HG02763 (cell line): ENCODE measurements around the gene INF2.

ENCODE experiments used
- ATAC-seq: cut with Tn5 transposase; IDR thresholded peaks from one replicate; pipeline ENCODE4 v1.9.1; 2021; ENCODE audit warnings: mild to moderate bottlenecking, moderate library complexity; ENCODE audit not compliant: unreplicated experiment

INF2 gene

DNA sequence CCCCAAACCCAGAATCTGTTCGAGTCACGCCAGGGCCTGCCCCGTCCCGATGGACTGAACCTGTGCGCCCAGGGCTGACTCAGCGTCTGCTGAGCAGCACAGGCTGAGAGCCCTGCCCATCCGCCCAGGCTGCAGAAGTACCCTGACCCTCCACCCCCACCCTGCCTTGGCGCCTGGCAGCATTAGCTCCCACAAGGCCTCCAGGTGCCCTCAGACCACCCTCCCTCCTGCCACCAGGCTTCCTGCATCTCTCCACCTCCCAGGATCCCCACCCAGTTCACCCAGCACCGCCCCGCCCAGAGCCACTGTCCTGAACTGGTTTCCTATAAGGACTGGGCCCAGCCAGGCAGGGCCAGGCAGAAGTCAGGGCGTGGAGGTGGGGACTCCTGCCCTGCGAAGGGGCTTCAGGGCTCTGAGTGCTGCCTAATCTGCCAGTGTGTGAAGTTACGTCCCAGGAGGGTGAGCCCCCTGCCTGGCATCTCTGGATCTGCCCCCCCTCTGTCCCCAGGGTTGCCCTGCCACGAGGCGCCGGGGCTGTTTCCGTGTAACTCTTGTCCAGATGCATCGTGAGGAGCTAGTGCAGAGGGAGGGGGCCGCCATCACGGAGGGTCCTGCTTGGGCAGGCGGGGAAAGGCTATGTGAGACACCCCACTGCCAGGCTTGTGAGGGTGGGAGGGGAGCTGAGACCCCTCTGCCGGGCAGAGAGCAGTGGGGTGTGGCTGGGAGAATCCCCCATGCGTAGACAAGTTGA, 43.7 kb downstream of the INF2 start:
- no peak for ATAC-seq

DNA sequence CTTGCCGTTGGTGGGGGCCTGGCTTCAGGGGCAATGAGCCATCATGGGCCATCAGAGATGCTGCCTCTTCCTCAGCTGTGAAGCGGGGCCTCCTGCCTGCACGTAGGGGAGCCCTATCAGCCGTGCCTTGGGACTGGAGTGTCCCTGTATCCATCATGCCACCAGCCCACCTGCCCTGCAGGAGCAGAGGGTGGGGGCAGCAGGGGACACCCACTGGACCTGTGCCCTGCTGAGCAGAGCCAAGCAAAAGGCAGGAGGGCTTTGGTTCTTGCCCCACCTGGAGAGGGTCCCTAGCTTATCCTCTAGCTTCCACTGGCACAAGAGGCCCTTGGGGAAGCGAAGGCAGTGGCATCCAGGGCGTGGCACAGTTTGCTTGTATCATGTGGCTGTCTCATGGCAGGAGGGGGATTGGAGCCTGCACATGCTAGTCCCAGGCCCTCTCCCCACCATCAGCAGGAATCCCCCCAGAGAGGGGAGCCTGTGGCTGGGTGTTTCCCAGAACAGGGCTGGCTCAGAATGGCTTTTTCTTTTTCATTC, 44.7 kb downstream of the INF2 start:
- no peak for ATAC-seq

DNA sequence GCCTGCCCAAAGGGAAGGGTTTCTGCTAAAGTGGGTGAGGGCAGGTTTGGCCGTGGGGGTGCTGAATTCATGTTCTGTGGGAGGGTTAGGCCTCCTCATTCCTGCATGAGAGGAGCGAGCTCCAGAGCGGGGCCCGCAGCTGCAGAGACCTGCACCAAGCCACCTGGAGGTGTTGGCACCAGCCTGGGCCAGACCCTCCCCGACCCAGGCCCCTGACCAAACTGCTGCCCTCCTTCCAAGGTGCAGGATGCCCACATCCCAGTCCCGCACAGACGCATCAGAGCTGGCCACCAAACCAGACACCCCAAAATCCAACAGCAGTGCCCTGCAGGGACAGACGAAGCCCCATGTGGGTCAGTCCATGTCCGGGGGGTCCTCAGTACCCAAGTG, 45.2 kb downstream of the INF2 start:
- no peak for ATAC-seq

DNA sequence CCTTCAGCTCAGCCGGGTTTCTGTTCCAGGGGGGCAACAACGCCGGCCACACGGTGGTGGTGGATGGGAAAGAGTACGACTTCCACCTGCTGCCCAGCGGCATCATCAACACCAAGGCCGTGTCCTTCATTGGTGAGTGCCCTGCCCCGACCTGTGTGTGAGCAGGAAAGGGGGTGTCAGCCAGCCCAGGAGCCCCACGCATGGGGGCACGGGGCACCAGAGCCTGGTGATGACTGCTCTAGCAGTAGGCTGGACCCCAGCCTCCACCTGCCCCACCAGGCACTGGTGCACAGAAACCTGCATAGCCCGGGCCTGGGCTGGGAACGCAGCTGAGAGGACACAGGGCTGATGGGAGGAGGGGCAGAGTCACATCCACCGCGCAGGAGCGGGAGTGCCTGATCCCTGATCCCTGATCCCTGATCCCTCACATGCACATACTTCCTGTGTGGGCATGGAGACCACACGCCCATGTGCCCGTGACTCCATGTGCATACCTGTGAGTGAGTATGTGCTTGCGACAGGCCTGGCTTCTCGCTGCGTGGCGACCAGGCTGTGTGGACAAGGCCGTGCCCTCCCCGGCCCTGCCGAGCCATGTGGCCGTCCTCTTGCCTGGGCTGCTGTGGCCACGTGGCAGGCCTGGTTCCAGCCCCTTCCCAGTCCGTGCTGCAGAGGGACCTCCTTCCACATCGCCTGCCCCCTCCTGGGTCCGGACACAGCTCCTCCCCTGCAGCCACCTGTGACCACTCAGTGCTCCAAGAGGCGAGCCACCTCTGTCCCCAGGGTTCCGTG, 45.8 kb downstream of the INF2 start:
- ATAC-seq, result no peak

DNA sequence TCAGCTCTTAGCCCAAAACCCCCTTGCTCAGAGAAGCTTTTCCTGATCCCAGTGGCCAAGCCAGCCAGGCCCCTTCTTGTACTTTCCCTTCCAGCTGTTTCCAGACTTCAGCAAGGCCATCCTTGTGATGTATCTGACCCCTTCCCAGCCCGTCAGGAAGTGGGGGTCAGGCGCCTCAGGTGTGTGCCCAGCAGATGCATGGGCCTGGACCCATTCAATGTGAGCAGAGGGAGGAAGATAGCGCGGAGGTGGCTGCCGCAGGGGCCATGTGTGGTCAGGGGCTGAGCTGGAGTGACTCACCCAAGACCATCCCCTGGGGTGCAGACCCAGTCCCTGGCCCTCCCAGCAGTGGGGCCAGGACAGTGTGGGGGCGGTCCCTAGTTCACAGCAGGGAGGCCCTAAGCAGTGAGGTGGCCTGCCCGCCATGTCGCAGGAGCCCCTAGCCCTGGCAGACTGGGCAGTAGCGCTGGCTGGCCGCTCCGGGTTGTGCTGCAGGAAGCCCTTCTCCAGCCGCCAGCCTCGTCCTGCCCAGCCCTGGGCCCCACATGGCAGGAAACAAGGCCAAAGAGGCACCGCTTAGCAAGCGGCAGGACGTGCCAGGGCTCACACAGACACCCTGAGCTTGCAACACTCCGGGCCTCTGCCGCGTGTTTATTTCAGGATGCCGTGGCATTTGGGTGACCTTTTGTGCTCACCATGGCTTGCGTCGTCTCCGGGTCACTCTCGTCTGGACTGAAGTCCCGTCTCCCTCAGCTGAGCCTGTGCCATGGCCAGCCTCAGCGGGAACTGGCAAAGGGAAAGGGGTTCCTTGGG, 46.6 kb downstream of the INF2 start:
- no peak for ATAC-seq

DNA sequence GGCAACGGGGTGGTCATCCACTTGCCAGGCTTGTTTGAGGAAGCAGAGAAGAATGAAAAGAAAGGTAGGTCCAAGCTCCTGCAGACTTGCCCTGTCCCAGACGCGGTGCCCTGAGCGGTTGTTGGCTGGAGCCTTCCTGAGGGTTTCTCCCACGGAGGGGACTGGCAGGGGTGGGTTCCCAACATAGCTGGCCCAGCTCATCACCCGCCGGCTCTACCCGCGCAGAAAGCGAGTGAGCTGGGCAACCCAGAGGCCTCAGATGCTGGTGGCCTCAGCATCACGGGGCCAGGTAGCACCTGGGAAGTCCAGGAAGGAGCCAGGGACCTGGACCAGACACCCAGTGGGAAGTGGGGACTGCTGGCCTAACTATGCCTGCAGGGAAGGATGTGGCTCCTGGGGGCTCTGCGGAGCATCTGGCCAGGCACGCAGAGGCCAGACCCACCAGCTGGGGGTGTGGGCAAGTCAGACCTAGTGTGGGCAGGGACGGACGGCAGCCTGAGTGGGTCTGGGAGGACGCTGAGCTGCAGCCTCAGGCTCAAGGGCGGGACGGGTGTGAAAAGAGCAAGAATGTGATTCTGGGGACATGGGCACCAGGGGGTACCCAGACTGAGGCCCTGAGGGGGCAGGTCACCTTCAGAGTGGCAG, 49.1 kb downstream of the INF2 start:
- ATAC-seq, result no peak

DNA sequence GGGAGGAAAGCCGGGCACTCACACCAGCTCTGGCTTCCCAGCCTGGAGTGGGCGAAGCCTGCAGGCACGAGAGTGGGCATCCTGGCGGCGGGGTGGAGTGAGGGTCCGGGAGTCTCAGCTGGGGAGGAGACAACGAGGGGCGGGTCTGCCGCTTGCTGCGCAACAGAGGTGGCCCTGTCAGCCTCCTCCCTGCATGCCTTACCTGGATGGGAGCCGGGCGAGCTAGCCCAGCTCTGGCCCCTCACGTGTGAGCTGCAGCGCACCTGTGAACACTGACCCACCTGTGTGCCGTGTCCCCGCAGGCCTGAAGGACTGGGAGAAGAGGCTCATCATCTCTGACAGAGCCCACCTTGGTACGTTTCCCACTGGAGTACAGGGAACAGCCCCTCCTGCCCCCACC, 49.6 kb downstream of the INF2 start:
- ATAC-seq, result no peak

DNA sequence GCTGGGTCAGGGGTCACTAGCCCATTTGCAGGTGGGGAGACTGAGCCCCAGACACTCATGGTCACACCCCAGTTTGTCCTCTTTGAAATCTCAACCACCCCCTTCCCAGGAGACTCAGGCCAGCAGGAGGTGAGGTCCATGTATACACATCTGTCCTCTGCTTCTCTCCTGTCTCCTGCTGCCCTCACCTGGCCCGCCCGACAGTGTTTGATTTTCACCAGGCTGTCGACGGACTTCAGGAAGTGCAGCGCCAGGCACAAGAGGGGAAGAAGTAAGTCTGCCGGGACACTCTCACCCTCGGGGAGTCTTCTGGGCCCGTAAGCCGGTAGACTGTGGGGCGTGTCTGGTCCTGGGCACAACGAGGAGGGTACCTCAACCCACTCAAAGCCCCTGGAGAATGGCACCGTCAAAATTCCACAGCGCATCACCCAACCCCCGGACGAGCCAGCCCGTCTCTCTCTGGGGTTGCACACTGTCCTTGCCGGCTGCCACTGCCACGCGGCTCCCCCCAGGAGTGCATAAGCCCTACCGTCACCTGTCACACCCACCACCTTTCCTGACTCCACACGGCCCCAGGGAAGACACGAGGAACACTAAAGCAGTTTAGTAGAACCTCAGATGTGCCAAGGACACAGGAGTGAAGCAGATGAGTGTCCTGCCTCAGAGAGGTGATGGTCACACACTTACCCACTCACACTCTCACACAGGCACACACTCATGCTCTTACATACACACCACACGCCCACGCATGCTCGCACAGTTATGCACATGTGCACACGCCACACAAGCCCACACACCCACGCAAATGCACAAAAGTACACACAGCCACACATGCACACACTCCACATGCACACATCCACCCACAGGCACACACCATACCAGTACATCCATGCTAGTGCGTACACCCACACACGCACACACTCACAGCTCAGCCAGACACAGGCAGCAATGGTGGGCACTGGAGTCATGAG, 50.4 kb downstream of the INF2 start:
- no peak for ATAC-seq

DNA sequence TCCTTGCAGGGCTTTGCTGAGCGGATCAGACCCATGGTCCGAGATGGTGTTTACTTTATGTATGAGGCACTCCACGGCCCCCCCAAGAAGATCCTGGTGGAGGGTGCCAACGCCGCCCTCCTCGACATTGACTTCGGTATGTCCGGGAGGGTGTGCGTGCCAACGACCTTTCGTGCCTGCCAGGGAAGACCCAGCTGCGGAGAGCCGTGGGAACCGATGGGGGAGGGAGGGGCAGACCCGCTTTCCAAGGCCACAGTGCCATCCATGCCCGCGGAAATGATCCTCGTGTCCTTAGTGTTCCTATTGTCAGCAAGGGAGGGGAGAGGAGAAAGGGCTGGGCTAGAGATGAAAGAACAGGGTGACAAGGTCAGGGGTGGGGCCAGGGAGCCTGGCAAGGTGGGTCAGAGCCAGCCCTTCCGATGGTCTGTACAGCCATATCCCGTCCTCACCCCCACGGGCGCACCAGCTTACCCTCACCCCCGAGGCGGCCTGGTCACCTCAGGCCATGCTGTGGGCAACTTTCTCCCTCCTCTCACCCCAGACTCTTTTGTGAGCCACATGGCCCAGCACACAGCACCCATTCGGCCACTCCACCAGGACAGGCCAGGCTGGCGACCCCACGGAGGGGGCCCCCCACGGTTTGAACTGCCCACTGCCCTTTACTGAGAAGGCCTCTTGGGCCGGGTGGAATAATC, 51.8 kb downstream of the INF2 start:
- no peak for ATAC-seq

DNA sequence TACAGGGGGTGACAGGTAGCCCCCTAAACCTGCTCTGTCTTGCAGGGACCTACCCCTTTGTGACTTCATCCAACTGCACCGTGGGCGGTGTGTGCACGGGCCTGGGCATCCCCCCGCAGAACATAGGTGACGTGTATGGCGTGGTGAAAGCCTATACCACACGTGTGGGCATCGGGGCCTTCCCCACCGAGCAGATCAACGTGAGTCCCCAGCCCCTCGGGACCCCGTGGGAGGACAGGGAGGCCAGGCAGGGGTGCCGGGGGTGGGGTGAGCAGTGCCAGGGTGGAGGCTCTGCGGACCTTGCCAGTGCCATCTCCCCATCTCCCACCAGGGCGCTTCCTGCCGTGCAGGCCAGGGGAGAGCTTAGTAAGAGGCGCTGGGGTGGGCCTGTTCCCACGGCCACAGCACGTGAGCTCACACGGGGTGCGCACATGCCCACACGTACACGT, 52.4 kb downstream of the INF2 start:
- ATAC-seq, result no peak

DNA sequence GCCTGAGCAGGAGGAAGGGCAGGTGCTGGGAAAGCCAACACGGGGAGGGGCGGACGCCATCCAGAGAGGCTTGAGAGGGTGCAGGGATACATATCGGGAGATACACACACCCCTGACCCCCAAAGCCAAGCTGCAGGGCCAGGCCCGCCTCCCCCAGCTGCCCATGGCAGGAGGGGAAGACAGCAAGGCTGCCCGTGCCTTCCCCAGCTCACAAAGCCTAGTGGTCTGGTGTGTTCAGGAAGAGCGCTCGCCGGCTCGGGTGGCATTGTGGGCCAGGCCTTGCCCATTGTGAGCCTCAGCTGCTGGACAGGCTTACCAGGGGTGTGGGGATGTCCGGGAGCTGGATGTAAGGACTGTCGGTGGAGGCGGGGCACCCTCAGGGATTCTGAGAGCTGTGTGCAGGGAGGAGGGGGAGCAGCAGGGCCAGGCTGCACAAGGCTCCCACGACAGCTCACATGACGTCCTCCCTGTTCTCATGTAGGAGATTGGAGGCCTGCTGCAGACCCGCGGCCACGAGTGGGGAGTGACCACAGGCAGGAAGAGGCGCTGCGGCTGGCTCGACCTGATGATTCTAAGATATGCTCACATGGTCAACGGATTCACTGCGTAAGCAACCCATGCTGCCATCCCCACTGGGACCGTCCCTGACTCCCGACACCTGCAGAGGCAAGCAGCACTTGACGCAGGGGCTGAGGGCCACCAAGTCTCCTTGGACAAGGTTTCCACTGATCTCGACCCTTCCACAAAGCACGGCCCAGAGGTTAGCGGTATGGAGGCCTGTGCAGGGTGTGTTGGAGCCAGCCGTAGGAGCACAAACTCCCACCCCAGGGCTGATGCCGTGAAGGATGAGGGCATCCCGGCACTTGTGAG, 53.4 kb downstream of the INF2 start:
- no peak for ATAC-seq

DNA sequence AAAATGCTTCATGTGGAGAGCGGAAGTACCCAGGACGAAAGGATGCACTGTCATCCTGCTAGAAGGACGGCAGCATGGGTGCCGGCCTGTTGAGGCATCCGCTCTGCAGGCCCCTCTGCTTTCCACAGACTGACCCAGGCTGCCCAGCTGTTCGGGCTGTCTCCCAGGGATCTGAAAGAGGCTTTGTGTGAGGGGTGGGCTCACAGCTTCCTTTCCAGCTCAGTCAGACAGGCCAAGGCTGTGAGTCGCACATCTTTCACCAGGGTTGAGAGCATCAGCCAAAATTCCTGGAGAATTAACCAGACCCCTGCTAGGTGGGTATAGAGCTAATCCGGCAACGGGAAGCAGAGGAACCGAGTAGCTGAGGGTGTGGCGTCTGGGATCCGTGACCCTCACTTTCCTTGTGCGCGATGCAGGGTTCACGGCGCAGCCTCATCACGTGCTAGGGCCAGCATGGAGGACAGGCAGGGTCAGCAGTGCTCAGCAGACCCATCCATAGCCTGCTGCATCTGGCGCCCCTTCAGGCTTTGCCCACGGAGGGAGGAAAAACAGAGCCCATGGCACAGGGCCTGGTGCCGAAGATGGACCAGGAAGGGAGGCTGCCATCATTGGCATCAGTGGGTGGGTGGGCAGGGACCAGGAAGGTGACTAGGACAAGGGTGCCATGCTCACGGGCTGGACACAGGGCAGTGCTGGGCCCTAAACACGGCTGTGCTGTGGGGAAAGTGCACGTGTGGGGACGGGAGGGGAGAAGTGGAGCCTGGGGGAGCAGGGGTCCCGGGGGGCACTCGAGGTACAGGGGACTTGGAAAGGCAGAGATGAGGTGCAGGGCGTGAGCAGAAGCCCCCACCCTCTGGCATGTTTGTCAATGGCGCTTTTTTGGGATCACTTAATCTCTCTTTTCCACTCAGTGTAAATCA, 54.3 kb downstream of the INF2 start:
- no peak for ATAC-seq

DNA sequence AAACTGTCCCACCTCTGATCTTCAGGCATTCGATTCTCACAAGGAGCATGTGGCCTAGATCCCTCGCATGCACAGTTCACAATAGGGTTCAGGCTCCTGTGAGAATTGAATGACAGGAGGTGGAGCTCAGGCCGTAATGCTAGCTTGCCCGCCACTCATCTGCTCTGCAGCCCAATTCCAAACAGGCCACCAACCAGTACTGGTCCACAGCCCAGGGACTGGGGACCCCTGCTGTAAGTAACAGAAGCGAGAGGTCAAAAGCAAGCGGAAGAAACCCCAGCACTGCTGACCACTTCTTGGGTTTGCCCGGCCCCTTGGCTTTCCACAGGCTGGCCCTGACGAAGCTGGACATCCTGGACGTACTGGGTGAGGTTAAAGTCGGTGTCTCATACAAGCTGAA, 55.1 kb downstream of the INF2 start:
- no peak for ATAC-seq

DNA sequence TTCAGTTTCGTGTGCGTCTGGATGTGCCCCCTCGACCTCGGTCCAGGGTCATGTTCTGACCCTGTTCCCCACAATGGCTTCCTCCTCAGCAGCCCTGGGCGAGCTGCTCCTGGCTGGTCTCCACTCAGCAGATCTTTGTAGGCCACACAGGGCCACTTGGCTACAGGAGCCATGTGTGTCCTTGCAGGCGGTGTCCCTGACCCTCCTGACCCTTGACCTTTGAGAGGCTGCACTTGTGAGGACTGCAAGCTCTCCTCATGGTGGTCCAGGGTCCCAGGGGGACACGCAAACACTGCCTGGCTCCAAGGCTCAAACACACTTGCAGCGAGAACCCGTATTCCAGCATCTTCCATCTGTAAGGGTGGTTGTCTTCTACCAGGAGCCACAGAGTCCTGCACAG, 56.0 kb downstream of the INF2 start:
- no peak for ATAC-seq

DNA sequence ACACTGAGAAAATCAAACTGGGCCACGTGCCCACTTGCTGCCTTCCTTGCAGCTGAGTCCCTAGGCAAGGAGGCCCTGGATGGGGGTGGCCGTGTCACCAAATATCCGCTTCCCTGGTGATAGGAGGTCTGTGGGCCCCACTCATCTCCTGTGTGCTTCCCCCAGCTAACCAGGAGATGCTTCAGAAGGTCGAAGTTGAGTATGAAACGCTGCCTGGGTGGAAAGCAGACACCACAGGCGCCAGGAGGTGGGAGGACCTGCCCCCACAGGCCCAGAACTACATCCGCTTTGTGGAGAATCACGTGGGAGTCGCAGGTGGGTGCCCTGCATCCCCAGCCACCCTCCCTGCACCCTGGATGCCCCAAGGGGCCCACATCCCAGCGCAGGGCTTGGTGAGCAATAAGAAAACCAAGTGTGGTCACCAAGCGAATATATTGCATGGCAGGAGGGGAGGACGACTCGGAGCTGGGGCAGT, 56.7 kb downstream of the INF2 start:
- no peak for ATAC-seq

DNA sequence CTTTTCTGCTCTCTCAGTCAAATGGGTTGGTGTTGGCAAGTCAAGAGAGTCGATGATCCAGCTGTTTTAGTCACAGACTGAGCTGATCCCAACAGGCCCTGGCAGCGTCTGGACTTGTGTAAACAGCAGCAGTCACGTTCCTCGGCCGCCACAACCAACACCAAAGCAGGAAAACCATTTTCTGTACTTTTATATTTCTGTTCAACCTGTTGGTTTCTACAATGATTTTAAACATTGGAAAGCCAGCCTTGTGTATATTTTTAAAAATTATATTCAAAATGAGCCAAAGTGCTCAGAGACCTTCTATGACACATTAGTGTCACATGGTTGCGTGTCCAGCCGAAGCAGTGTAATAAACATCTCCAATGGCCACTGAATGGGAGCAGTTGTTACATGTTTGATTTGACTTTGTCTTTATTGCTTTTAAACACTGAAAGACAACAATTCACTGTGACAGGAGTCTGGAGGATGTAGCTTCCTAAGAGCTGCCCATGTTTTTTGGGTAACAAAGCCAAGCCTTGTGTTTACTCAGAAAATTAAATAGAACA, 57.6 kb downstream of the INF2 start:
- ATAC-seq, result no peak

DNA sequence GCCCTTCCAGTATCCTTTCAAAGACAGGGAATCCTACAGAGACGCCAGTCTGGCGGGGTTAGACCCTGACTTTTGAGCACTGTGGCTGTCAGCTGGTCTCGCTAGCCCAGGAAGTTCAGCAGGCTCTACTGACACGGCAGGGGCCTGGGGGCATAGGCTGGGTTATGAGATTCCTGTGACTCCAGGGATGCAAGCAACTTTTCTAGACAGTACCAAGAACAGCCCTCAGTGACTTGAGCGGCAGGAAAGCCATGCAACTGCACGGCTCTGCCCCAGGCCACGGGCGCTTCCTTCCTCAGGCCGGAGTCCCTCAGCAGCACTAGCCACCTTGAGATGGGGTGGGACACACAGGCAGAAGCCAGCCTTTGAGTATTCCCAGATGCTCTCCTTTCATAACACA, 58.5 kb downstream of the INF2 start:
- ATAC-seq, result no peak
